Cardiac muscle cell (in vitro differentiated cells and primary cell): ENCODE measurements around the gene SASH1. TPM values are rescaled to one million over a fixed set of nuclear protein-coding genes. Genes with fewer than 3 reads are reported as not detected.

Experiments
- DNase-seq, 2 donors: peaks; one replicate each; pipeline versions ENCODE4 v3.0.0 to v3.0.0-alpha.2; 2010 to 2017; ENCODE audit warnings: low read depth in 1 of 2, low spot score in 1 of 2
- H3K27ac ChIP-seq: fragments of 200-600 bp; sonication (generic); 2 replicates; pipeline ENCODE4 v1.5.1; 2016
- H3K27me3 ChIP-seq: fragments of 200-600 bp; sonication (generic); 2 replicates; pipeline ENCODE4 v1.6.0; 2016; ENCODE audit warnings: control low read depth
- H3K36me3 ChIP-seq: fragments of 200-600 bp; sonication (generic); 2 replicates; pipeline ENCODE4 v1.5.1; 2016; ENCODE audit warnings: control low read depth
- H3K4me1 ChIP-seq: fragments of 200-600 bp; sonication (generic); 2 replicates; pipeline ENCODE4 v1.8.1; 2017; ENCODE audit warnings: low read depth, mild to moderate bottlenecking, mixed run types
- H3K4me3 ChIP-seq: fragments of 200-600 bp; sonication (generic); 2 replicates; pipeline ENCODE4 v1.5.1; 2016; ENCODE audit warnings: mild to moderate bottlenecking
- H3K9me3 ChIP-seq: fragments of 200-600 bp; sonication (generic); 2 replicates; pipeline ENCODE4 v1.5.1; 2017; ENCODE audit warnings: low read depth, mild to moderate bottlenecking, control low read depth
- polyA plus RNA-seq: library from polyadenylated mRNA; unstranded; fragments of >200 nt; fragmentation: Nextera tagmentation; extraction: Ambion mirVana; gene quantifications from 2 replicates; pipeline ENCODE4 v1.2.1, GENCODE V29; 2016
- total RNA-seq: library from RNA; depleted of rRNA; stranded (reverse); fragments of >200 nt; gene quantifications from 2 replicates; pipeline ENCODE4 v1.2.3, GENCODE V29; 2016
- TF ChIP-seq, protein P1 (sequence below): IDR thresholded peaks from 2 replicates; pipeline ENCODE4 v1.5.1; 2012; ENCODE audit warnings: low read depth, mild to moderate bottlenecking, low read length

The SASH1 gene
- total and polyA plus RNA-seq, 2 experiments from 2014 or later: 7.2 to 17.1 TPM

GRCh38 chr6:148524471-148524882, 181.8 kb downstream of the SASH1 start:
- no peak overlapping the region for H3K27ac ChIP-seq
- no peaks in the 10 kb centered on the region for H3K9me3 ChIP-seq
- TF ChIP-seq, protein P1, sequence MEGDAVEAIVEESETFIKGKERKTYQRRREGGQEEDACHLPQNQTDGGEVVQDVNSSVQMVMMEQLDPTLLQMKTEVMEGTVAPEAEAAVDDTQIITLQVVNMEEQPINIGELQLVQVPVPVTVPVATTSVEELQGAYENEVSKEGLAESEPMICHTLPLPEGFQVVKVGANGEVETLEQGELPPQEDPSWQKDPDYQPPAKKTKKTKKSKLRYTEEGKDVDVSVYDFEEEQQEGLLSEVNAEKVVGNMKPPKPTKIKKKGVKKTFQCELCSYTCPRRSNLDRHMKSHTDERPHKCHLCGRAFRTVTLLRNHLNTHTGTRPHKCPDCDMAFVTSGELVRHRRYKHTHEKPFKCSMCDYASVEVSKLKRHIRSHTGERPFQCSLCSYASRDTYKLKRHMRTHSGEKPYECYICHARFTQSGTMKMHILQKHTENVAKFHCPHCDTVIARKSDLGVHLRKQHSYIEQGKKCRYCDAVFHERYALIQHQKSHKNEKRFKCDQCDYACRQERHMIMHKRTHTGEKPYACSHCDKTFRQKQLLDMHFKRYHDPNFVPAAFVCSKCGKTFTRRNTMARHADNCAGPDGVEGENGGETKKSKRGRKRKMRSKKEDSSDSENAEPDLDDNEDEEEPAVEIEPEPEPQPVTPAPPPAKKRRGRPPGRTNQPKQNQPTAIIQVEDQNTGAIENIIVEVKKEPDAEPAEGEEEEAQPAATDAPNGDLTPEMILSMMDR: no peak
- DNase-seq: peak in 1 of 2 donors; percentile 70
- peaks cover 10% of the 10 kb centered on the region for H3K4me1 ChIP-seq
- H3K36me3 ChIP-seq: peaks cover 4% of the 10 kb centered on the region
- no peak overlapping the region for H3K4me3 ChIP-seq
- H3K27me3 ChIP-seq: no peaks in the 10 kb centered on the region

GRCh38 chr6:148524976-148525375, 182.3 kb downstream of the SASH1 start:
- peak in 1 of 2 donors; percentile 63 for DNase-seq
- peaks cover 10% of the 10 kb centered on the region for H3K4me1 ChIP-seq
- H3K9me3 ChIP-seq: no peaks in the 10 kb centered on the region
- TF ChIP-seq, protein P1: no peak
- peaks cover 2% of the 10 kb centered on the region for H3K36me3 ChIP-seq
- H3K27me3 ChIP-seq: no peaks in the 10 kb centered on the region
- no peak overlapping the region for H3K4me3 ChIP-seq
- no peak overlapping the region for H3K27ac ChIP-seq

- Histone ChIP-seq H3K4me3 (no peak overlapping the region), H3K4me1 (peaks cover 14% of the 10 kb centered on the region), H3K27me3 (no peaks in the 10 kb centered on the region), H3K9me3 (no peaks in the 10 kb centered on the region), H3K27ac (no peak overlapping the region), H3K36me3 (no peaks in the 10 kb centered on the region)
- TF ChIP-seq, protein P1: no peak
- peak in 1 of 2 donors; percentile 83 for DNase-seq
These were observed 182.8 kb downstream of the SASH1 start for GRCh38 chr6:148525453-148525852.

DNA sequence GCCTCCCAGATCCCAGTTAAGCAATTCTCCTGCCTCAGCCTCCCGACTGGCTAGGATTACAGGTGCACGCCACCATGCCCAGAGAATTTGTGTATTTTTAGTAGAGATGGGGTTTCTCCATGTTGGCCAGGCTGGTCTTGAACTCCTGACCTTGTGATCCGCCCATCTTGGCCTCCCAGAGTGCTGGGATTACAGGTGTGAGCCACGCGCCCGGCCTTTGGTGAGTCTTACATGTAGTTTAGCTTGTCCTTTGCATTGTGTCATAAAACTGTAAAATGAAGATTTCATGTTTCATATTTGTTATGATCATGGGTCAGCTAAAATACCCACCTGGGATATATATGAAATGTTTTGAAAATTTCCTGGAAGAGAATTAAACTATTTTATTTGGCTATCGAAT, 183.5 kb downstream of the SASH1 start:
- H3K4me1 ChIP-seq: peaks cover 21% of the 10 kb centered on the region

DNA sequence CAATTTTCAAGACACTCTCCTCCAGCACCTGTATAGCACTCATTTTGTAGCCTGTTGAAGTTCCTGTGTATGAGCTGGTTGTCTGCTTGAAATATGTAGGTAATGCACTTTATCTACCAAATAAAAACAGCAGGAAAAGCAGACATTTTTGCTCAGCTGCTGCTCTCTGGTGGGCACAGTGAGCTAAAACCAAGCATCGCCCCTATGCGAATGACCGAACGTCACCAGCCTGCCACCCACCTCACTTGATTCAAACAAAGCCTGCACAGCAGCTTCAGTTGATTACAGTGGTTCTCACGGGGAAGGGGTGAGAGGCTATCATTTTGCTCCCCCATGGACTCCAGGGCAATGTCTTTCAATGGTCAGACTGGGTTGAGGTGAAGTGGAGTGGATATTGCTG, 185.7 kb downstream of the SASH1 start:
- Histone ChIP-seq H3K36me3 (no peaks in the 10 kb centered on the region), H3K27ac (no peak overlapping the region)
- DNase-seq: no peak

More for the DNA sequence above, 183.5 kb downstream of the SASH1 start:
- Histone ChIP-seq H3K27me3 (no peaks in the 10 kb centered on the region), H3K36me3 (no peaks in the 10 kb centered on the region), H3K9me3 (no peaks in the 10 kb centered on the region), H3K4me3 (no peak overlapping the region), H3K27ac (no peak overlapping the region)
- DNase-seq: no peak
- TF ChIP-seq, protein P1: no peak

More for the DNA sequence above, 185.7 kb downstream of the SASH1 start:
- Histone ChIP-seq H3K27me3 (no peaks in the 10 kb centered on the region), H3K4me3 (no peak overlapping the region), H3K9me3 (no peaks in the 10 kb centered on the region), H3K4me1 (peaks cover 16% of the 10 kb centered on the region)
- TF ChIP-seq, protein P1: no peak
